HepG2 (cell line): ENCODE results near the gene LIME1. TPM values are rescaled to one million over a fixed set of nuclear protein-coding genes. Genes with fewer than 3 reads are reported as not detected.
A peak's percentile ranks its signal among the peaks of the same experiment; 100 is the strongest.

Experiments used
- CAMTA2 ChIP-seq: sonication (generic); formaldehyde crosslinking; IDR thresholded peaks from 2 replicates; pipeline ENCODE4 v1.4.0; 2020; ENCODE audit warnings: mild to moderate bottlenecking, missing genetic modification reagents, borderline replicate concordance
- CREB1 ChIP-seq, 2 experiments: fragments of 450-650 bp in 1 of 2; IDR thresholded peaks; 2 replicates each; pipeline ENCODE4 v1.6.1; 2016 to 2017; ENCODE audit warnings: control low read depth in 1 of 2, mild to moderate bottlenecking in 1 of 2, missing compliant biosample characterization in 1 of 2, missing genetic modification characterization in 1 of 2
- DPF2 ChIP-seq: sonication (generic); formaldehyde crosslinking; IDR thresholded peaks from 2 replicates; pipeline ENCODE4 v1.4.0; 2020; ENCODE audit warnings: mild to moderate bottlenecking, low read depth, missing genetic modification reagents, borderline replicate concordance
- ELF1 ChIP-seq: sonication (generic); formaldehyde crosslinking; IDR thresholded peaks from 2 replicates; pipeline ENCODE4 v1.4.0; 2020; ENCODE audit warnings: missing genetic modification reagents
- FLYWCH1 ChIP-seq: sonication (generic); formaldehyde crosslinking; IDR thresholded peaks from 2 replicates; pipeline ENCODE4 v1.8.1; 2023; ENCODE audit warnings: mild to moderate bottlenecking, missing genetic modification reagents
- GABPB1 ChIP-seq: IDR thresholded peaks from 2 replicates; pipeline ENCODE4 v1.6.1; 2016; ENCODE audit warnings: mild to moderate bottlenecking, missing genetic modification reagents, moderate library complexity, missing compliant biosample characterization
- GLI4 ChIP-seq: sonication (generic); formaldehyde crosslinking; IDR thresholded peaks from 2 replicates; pipeline ENCODE4 v1.5.1; 2020; ENCODE audit warnings: missing genetic modification reagents, mild to moderate bottlenecking, moderate library complexity, borderline replicate concordance
- NCOA2 ChIP-seq: sonication (generic); formaldehyde crosslinking; IDR thresholded peaks from 2 replicates; pipeline ENCODE4 v1.8.0; 2022; ENCODE audit warnings: inconsistent platforms
- RBAK ChIP-seq: sonication (generic); formaldehyde crosslinking; IDR thresholded peaks from 2 replicates; pipeline ENCODE4 v1.5.1; 2020; ENCODE audit warnings: mild to moderate bottlenecking, missing genetic modification reagents
- REL ChIP-seq: sonication (generic); formaldehyde crosslinking; conservative IDR thresholded peaks from 2 replicates; pipeline ENCODE4 v1.8.0; 2022; ENCODE audit warnings: mild to moderate bottlenecking, missing genetic modification reagents, moderate library complexity
- SNAI1 ChIP-seq: sonication (generic); formaldehyde crosslinking; IDR thresholded peaks from 2 replicates; pipeline ENCODE4 v1.5.0; 2020; ENCODE audit warnings: mild to moderate bottlenecking, missing genetic modification reagents, borderline replicate concordance
- SUZ12 ChIP-seq: fragments of 150-350 bp; IDR thresholded peaks from 2 replicates; pipeline ENCODE4 v1.6.1; 2014; ENCODE audit warnings: low read depth, low read length
- ZFP36L2 ChIP-seq: sonication (generic); formaldehyde crosslinking; IDR thresholded peaks from 2 replicates; pipeline ENCODE4 v1.4.0; 2020; ENCODE audit warnings: missing genetic modification reagents
- ZNF256 ChIP-seq: sonication (generic); formaldehyde crosslinking; conservative IDR thresholded peaks from 2 replicates; pipeline ENCODE4 v1.4.0; 2020; ENCODE audit warnings: missing genetic modification reagents
- ZNF652 ChIP-seq: IDR thresholded peaks from 2 replicates; pipeline ENCODE4 v1.6.1; 2016; ENCODE audit warnings: low read depth, borderline replicate concordance
- ZSCAN31 ChIP-seq: sonication (generic); formaldehyde crosslinking; IDR thresholded peaks from 2 replicates; pipeline ENCODE4 v1.5.0; 2020; ENCODE audit warnings: low read depth, mild to moderate bottlenecking, missing genetic modification reagents
- polyA plus RNA-seq, 8 experiments: library from polyadenylated mRNA; depleted of rRNA in 3 of 8; stranded (reverse) in 7 of 8; unstranded in 1 of 8; fragments of >200 nt; fragmentation: Illumina TruSeq in 4 of 8; extraction: Trizol in 4 of 8; gene quantifications; 2 replicates each; pipeline versions ENCODE4 v1.2.1 to v1.2.3, GENCODE V29; 2011 to 2016; ENCODE audit warnings: low read depth in 4 of 8, missing spikeins in 1 of 8, mixed read lengths in 1 of 8; ENCODE audit not compliant: insufficient read depth in 1 of 8
- total RNA-seq, 5 experiments: library from RNA; depleted of rRNA; stranded (reverse); fragments of >200 nt; fragmentation: Illumina TruSeq; extraction: Trizol; gene quantifications; 2 replicates each; pipeline ENCODE4 v1.2.3, GENCODE V29; 2016; ENCODE audit warnings: low read depth in 1 of 5
- TF ChIP-seq, protein P1 (sequence below): sonication (generic); formaldehyde crosslinking; IDR thresholded peaks from 2 replicates; pipeline ENCODE4 v1.4.0; 2020; ENCODE audit warnings: missing genetic modification reagents
- TF ChIP-seq, protein P2 (sequence below): sonication (generic); formaldehyde crosslinking; conservative IDR thresholded peaks from 2 replicates; pipeline ENCODE4 v1.8.0; 2022; ENCODE audit warnings: missing genetic modification reagents
- TF ChIP-seq, protein P3 (sequence below): sonication (generic); formaldehyde crosslinking; IDR thresholded peaks from 2 replicates; pipeline ENCODE4 v1.4.0; 2020; ENCODE audit warnings: missing genetic modification reagents
- TF ChIP-seq, protein P4 (sequence below): sonication (generic); formaldehyde crosslinking; IDR thresholded peaks from 2 replicates; pipeline ENCODE4 v1.8.0; 2022; ENCODE audit warnings: missing genetic modification reagents, mild to moderate bottlenecking, moderate library complexity, borderline replicate concordance

Gene LIME1
- total and polyA plus RNA-seq, 2 of the 13 experiments (the other 11 are each of a cell fraction or from before 2014, with no cell fraction given): 13.0 to 61.5 TPM

DNA sequence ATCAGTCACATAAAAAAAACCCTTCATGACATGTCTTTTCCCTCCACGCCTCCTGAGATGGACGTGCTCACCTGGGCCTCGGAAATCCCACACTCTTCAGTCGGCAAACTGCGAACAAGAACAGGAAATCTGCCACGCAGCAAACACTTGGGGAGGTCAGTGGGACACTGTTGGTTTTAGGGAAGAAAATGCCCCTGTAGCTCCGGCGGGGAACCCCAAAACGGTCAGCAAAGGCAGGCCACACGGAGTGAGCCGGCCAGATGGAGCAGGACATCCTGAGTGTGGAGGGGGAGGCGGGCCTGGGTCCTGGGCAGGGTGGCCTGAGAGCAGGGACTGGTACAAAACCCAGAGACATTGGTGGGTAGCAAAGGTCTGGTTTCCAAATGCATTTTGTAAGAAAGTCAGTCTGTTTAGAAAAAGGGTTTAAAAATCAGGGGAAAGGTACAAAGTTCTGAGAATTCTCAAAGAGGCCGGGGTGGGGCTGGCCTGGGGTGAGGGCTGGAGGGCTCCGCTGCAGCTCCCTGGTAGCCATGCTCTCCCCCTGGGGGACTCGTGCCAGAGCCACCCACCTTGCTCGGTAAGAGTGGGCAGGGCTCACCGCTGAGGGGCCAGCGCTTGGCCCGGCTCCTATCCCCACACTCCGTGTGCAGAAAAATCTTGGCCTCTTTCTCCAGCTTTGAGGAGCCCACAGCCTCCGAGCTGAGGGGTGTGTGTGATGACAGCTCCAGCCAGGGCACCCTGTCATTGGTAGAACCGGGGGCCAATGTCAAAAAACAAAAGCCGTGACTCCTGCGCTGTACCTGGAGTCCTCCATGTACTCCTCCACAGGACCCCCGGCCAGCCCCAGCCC is 8.3 kb downstream of the LIME1 start (continued):
- peak; percentile 43; the same call in 1 of the 2 replicates for TF ChIP-seq DPF2
- no peak for TF ChIP-seq ZFP36L2
- TF ChIP-seq, protein P1, sequence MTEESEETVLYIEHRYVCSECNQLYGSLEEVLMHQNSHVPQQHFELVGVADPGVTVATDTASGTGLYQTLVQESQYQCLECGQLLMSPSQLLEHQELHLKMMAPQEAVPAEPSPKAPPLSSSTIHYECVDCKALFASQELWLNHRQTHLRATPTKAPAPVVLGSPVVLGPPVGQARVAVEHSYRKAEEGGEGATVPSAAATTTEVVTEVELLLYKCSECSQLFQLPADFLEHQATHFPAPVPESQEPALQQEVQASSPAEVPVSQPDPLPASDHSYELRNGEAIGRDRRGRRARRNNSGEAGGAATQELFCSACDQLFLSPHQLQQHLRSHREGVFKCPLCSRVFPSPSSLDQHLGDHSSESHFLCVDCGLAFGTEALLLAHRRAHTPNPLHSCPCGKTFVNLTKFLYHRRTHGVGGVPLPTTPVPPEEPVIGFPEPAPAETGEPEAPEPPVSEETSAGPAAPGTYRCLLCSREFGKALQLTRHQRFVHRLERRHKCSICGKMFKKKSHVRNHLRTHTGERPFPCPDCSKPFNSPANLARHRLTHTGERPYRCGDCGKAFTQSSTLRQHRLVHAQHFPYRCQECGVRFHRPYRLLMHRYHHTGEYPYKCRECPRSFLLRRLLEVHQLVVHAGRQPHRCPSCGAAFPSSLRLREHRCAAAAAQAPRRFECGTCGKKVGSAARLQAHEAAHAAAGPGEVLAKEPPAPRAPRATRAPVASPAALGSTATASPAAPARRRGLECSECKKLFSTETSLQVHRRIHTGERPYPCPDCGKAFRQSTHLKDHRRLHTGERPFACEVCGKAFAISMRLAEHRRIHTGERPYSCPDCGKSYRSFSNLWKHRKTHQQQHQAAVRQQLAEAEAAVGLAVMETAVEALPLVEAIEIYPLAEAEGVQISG (CRISPR knock-in tag): peak; percentile 33; the same call in 1 of the 2 replicates
- no peak for TF ChIP-seq RBAK (CRISPR knock-in tag)
- TF ChIP-seq NCOA2 (CRISPR knock-in tag): no peak
- no peak for TF ChIP-seq CREB1 (IDR thresholded peaks at IDR 0.05)
- TF ChIP-seq CREB1 (CRISPR knock-in tag; IDR thresholded peaks at IDR 0.05): no peak
- no peak for TF ChIP-seq GLI4
- TF ChIP-seq ZNF652 (CRISPR knock-in tag): no peak
- TF ChIP-seq ELF1: no peak
- no peak for TF ChIP-seq CAMTA2
- TF ChIP-seq, protein P2, sequence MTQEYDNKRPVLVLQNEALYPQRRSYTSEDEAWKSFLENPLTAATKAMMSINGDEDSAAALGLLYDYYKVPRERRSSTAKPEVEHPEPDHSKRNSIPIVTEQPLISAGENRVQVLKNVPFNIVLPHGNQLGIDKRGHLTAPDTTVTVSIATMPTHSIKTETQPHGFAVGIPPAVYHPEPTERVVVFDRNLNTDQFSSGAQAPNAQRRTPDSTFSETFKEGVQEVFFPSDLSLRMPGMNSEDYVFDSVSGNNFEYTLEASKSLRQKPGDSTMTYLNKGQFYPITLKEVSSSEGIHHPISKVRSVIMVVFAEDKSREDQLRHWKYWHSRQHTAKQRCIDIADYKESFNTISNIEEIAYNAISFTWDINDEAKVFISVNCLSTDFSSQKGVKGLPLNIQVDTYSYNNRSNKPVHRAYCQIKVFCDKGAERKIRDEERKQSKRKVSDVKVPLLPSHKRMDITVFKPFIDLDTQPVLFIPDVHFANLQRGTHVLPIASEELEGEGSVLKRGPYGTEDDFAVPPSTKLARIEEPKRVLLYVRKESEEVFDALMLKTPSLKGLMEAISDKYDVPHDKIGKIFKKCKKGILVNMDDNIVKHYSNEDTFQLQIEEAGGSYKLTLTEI (CRISPR knock-in tag): no peak
- TF ChIP-seq ZSCAN31 (CRISPR knock-in tag): peak; percentile 58; the same call in 1 of the 2 replicates
- no peak for TF ChIP-seq SUZ12
- TF ChIP-seq ZNF256 (CRISPR knock-in tag): no peak
- TF ChIP-seq, protein P3, sequence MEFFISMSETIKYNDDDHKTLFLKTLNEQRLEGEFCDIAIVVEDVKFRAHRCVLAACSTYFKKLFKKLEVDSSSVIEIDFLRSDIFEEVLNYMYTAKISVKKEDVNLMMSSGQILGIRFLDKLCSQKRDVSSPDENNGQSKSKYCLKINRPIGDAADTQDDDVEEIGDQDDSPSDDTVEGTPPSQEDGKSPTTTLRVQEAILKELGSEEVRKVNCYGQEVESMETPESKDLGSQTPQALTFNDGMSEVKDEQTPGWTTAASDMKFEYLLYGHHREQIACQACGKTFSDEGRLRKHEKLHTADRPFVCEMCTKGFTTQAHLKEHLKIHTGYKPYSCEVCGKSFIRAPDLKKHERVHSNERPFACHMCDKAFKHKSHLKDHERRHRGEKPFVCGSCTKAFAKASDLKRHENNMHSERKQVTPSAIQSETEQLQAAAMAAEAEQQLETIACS (CRISPR knock-in tag): no peak
- TF ChIP-seq, protein P4, sequence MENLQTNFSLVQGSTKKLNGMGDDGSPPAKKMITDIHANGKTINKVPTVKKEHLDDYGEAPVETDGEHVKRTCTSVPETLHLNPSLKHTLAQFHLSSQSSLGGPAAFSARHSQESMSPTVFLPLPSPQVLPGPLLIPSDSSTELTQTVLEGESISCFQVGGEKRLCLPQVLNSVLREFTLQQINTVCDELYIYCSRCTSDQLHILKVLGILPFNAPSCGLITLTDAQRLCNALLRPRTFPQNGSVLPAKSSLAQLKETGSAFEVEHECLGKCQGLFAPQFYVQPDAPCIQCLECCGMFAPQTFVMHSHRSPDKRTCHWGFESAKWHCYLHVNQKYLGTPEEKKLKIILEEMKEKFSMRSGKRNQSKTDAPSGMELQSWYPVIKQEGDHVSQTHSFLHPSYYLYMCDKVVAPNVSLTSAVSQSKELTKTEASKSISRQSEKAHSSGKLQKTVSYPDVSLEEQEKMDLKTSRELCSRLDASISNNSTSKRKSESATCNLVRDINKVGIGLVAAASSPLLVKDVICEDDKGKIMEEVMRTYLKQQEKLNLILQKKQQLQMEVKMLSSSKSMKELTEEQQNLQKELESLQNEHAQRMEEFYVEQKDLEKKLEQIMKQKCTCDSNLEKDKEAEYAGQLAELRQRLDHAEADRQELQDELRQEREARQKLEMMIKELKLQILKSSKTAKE (CRISPR knock-in tag): no peak
- TF ChIP-seq SNAI1 (CRISPR knock-in tag): no peak
- TF ChIP-seq FLYWCH1 (CRISPR knock-in tag): no peak
- TF ChIP-seq GABPB1 (CRISPR knock-in tag): peak; percentile 37; the same call in 1 of the 2 replicates
- no peak for TF ChIP-seq REL (CRISPR knock-in tag)
